ENCODE data around the gene SLC2A9.

Gene SLC2A9

DNA sequence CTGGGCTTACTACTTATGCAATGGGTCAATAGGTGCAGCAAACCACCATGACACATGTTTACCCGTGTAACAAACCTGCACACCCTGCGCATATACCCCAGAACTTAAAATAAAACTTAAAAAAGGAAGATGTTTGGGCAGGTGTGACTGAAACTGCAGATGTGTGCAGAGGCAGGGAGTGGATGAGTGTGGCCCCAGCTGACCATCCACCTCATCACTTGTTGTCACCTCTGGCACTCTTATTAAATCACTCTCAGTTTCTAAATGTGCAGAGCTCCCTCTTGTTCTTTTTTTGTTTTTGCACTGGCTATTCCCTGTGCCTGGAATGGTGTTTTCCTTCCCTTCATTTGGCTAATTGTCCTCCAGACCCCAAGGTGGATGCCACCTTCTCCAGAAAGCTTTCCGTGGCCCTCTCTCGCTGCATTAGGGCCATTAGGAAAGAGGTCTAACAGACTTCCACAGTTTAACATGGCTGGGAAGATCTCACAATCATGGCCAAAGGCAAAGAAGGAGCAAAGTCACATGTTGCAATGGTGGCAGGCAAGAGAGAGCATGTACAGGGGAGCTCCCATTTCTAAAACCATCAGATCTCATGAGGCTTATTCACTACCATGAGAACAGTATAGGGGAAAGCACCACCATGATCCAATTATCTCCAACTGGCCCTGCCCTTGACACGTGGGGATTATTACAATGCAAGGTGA is 58.5 kb downstream of the SLC2A9 start:
- no peak for DNase-seq (ENCODE audit: low read depth in 2 of 2)

DNA sequence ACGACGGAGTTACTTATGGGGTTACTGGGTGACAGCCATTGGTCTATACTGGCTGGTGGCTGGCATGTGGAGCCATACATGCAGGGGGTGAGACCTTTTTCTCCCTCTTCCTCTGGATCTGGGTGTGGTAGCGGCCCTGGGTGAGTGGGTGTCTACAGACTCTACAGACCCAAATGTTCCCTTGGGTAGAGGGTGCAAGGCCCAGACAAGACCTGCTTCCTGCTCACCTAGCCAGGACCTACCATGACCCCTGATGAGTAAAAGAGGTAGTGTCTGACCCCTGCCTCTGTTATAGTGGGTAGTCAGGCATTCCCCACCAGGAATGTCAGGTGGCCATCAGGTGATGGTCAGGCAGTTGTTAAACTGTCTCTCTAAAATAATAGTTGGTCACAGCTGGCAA is 66.8 kb downstream of the SLC2A9 start:
- DNase-seq (ENCODE audit: low read depth in 2 of 2) = no peak

GRCh38 chr4:9953089-9953488 is 68.2 kb downstream of the SLC2A9 start:
- DNase-seq (ENCODE audit: low read depth in 2 of 2) = no peak

DNA sequence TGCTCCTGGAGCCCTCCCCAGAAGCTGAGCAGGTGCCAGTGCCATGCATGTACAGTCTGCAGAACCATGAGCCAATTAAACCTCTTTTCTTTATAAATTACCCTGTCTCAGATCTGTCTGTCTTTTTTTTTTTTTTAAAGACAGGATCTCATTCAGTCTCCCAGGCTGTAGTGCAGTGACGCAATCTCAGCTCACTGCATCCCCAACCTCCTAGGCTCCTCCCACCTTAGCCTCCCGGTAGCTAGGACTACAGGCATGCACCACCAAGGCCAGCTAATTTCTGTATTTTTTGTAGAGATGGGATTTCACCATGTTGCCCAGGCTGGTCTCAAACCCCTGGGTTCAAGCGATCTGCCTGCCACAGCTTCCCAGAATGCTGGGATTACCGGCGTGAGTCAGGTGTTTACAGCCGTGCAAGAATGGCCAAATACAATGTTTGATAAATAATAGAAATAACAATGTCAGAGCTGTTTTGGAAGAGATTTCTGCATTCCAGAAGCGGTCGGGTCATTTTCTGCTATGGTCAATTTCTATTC is 68.8 kb downstream of the SLC2A9 start:
- no peak for DNase-seq (ENCODE audit: low read depth in 2 of 2)

- no peak for DNase-seq (ENCODE audit: low read depth in 2 of 2)
Observed at GRCh38 chr4:9949573-9949972, 71.7 kb downstream of the SLC2A9 start.

DNA sequence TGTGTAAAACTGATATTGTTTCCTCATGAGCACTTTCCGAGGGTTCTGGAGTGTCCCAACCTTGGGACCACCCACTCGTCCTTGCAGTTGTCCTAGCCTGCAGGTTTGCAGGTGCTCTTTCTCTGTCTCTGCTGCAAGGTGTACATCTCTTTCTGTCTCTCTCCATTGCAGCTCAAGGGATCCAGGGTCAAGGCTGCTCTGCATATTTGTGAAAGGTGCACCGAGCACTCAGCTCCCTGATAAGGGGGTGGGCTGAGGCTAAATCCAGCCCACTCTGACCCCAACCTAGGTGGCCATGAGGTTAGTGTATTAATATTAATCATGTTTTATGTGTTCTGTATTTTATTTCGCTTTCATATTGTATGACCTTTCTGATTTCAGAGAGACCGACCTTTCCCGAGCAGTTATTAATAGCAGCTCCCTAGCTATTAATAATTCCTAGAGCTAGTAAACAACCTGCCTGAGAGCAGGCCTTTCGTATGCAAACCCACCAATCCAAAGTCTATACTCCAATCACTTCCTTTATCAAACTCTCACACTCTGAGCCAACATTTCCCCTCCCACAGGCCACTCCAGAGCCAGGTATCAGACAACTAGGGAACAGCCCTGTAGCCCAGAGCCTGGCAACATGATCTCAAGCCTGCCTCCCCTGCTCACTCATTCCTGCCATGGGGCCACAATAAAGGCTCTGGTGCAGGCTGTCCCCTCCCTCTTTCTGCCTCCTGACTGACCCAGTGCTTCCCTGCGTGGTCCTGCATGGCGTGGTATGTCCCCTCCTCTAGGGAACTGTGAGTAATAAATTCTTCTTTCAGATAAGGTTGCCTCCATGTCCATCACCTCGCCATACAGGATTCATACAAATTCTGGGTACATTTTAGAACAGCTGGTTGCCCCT is 73.9 kb downstream of the SLC2A9 start:
- DNase-seq (ENCODE audit: low read depth in 2 of 2) = no peak

GRCh38 chr4:9946170-9946569 is 75.1 kb downstream of the SLC2A9 start:
- DNase-seq (ENCODE audit: low read depth in 2 of 2) = no peak

DNA sequence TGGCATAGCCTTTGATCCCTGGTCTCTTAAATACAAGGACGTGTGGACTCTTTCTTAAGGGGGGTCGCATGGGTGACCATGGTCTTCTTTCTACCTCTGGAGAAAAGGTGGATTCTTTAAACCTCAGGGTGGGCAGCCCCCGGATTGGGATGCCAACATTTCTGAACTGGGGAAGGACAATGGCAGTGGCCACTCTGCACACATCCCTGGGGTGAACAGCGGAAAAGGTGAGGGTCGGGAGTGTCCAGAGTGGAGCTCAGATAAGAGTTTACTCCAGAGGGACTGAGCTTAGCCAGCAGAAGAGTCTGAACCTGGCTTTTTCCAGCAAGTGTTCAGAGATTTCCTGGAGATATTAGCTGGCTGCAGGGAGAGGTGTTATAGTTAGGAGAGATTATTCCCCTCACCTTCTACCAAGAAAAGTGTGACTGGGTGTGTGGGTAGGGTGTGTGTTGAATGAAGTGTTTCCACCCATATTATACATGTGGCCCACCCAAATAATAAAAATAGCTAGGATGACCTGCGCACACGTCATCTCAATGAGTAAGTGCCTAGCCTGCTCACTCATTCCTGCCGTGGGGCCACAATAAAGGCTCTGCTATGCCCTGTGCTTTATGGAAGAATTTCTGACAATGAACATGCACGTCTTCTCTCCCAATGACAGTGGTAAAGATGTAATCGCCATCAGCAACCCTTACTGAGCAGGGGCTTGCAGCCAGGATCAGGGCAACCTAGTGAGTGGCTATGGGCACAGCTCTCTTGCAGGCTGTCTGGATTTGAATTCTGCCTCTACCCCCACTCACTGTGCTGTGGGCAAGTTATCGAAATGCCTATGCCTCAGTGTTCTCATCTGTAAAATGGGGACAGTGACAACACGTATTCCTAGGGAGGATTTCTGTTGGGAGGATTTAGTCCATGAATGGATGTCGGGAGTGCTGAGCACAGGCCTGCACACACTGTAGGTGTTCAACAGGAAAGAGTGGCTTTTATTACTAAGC is 76.6 kb downstream of the SLC2A9 start:
- no peak for DNase-seq (ENCODE audit: low read depth in 2 of 2)

- DNase-seq (ENCODE audit: low read depth in 2 of 2) = no peak
Observed at GRCh38 chr4:9943761-9944160, 77.5 kb downstream of the SLC2A9 start.

DNA sequence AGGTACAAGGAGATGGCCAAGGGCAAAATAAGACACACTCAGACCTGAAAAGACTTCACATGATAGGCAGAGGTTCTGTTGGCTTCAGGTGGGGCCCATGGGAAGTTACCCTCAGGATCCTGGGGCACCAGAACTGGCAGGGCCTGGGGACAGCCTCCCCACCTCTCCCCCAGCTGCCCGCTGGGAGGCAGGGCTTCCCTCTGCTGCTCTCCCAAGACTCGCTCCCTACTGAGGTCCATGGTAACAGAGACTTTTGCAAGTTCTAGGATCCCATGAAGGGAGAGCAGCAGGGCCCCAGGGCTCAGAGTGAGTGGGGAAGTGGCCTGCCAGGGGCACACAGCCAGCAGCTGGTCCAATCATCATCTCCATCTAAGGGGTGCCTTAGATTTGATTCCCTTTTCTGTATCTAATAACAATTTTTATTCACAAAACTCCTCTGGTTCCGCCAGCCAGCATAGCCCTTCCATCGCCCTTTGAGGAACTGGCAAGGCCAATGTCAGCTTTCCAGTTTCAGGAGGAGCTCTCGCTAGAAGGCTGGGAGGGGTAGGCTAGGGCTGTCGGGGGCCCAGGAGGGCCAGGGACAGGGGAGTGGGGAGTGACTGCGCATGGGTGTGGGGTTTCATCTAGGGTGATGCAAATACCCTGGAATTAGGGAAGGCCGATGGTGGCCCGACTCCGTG is 78.2 kb downstream of the SLC2A9 start:
- DNase-seq (ENCODE audit: low read depth in 2 of 2) = no peak

- DNase-seq (ENCODE audit: low read depth in 2 of 2) = no peak
Observed at GRCh38 chr4:9942139-9942538, 79.2 kb downstream of the SLC2A9 start.

GRCh38 chr4:9940041-9940440 is 81.3 kb downstream of the SLC2A9 start:
- no peak for DNase-seq (ENCODE audit: low read depth in 2 of 2)

GRCh38 chr4:9938933-9939332 is 82.4 kb downstream of the SLC2A9 start:
- DNase-seq (ENCODE audit: low read depth in 2 of 2) = no peak

- no peak for DNase-seq (ENCODE audit: low read depth in 2 of 2)
Observed at GRCh38 chr4:9937078-9937477, 84.2 kb downstream of the SLC2A9 start.

DNA sequence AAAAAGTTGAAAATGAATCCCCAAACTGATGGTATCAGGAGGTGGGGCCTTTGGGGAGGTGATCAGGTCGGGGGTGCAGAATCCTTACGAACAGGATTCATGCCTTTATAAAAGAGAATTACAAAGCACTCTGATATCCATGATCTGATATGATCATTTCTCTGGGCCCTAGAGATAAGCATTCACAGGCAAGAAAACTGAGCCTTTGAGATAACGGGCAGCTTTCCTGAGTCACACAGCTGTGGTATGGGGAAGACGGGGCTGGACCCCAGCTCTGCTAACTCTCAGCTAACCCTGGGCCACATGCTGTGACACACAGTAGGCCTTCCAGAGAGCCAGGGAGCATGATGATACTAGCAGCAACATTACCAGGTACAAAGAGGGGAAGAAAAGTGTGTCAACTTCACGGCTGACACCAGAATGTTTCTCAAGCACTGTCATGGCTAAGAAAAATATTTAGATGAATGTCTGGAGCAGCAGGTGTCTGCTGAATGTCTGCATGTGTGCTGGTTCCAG is 85.1 kb downstream of the SLC2A9 start:
- no peak for DNase-seq (ENCODE audit: low read depth in 2 of 2)

DNA sequence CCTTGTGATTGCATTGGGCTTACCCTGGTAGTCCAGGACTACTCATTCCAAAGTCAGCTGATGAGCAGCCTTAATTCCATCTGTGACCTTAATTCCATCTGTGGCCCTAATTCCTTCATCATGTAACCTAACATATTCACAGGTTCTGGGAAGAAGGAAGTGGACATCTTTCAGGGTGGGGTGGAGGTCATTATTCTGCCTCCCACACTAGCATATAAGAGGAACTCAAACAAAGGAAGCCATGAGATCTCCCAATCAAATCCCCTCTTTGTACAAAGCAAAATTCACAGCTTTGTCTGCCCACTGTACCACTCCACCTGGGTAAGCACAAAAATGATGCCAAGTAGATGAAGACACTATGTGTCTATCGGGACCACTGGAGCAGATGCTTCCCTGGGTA is 87.3 kb downstream of the SLC2A9 start:
- DNase-seq (ENCODE audit: low read depth in 2 of 2) = no peak

DNA sequence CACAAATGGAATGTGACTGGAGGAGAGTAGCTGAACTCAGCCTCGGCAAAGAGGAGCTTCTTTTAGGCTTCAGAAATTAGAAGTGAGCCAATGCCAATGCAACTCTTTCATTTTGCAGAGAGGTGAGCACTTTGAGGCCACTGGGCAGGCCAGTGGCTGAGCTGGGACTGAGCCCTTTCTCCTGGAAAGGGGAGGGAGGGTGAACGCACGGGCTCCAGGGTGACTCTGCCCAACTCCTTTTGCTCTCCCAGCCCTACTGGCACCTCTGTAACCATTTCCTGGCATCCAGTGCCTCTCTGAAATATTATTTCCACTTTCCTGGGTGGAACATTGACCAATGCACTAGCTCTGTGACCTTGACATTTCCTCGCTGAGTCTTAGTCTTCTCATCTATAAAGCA is 88.1 kb downstream of the SLC2A9 start:
- DNase-seq (ENCODE audit: low read depth in 2 of 2) = no peak

- no peak for DNase-seq (ENCODE audit: low read depth in 2 of 2)
Observed at GRCh38 chr4:9932771-9933170, 88.5 kb downstream of the SLC2A9 start.

DNA sequence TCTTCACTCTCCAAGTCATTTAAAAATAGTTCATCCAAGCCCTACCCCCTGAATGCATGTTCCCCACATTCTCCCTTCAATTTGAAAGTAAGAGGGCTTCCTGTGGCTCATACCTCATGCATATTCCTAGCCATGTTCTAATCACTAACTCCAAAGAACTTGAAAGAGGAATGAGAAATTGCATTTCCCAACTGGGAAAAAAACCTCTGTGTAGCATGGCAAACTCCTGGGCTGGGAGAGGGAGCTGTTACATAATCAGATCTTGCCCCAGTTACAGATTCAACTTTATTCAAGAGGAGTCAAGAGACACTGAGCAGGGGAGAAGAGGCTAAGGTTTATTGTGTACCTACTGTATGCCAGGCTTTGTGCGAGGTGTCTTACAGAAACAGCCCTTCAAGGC is 90.2 kb downstream of the SLC2A9 start:
- DNase-seq (ENCODE audit: low read depth in 2 of 2) = no peak

DNA sequence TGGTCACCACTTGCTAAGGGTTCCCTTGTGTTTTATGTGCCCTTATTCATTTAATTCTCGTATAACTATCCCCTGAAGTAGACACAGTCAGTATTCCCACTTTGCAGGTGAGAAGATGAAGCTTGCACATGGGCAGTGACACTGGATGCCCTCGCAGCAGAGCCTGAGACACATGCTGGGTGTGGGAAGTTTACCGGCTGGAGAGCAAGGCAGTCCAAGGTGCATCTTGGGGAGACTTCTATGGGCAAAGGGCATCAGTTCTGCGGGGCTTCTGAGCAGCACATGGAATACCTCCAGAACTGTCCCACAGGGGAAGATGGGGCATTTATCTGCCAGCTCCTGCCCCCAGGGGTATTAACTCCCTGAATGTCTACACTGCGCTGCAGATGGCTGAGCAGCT is 92.2 kb downstream of the SLC2A9 start:
- DNase-seq (ENCODE audit: low read depth in 2 of 2) = no peak
